ENCODE data around the gene ADAM33. TPM values are rescaled to one million over a fixed set of nuclear protein-coding genes. Genes with fewer than 3 reads are reported as not detected.

The ADAM33 gene
- total and polyA plus RNA-seq, 3 experiments from 2014 or later, result not detected

DNA sequence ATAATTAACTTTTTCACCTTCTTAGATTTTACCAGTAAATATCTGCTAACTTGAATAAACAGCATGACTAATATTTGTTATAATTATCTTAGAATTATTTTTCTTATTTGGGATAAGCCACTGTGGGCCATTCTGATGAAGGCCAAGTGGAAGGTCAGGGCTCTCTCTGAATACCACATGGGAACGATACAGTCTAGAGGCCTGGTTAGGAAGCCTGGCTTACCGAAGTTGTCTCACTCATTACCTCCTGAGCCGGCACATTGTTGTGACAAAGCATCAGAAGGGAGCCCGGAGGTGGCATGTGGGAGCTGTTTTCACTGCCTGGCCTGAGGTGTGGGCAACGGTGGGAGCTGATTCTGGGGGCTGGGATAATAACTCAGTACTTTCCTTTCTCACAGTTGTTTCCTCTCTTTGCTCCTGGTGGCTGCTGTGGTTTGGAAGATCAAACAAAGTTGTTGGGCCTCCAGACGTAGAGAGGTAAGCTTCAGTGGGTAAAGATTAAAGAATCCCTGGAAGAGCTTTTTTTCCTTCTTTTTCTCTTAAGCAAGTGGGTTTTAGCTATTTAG lies 47.8 kb downstream of the ADAM33 start:
- CTCF ChIA-PET, result no interaction called here
- no peaks in the 10 kb centered on the region for H3K27me3 Mint-ChIP-seq
- no peaks in the 10 kb centered on the region for H3K4me1 Mint-ChIP-seq
- no peak overlapping the region for H3K4me3 Mint-ChIP-seq
- Histone ChIP-seq H3K4me1 (ENCODE audit: insufficient read depth, low read length) (no peaks in the 10 kb centered on the region), H3K27me3 (ENCODE audit: insufficient read depth, low read length, poor library complexity, severe bottlenecking) (no peaks in the 10 kb centered on the region), H3K9me3 (ENCODE audit: low read length) (no peaks in the 10 kb centered on the region), H3K36me3 (ENCODE audit: insufficient read depth, low read length) (peaks cover 5% of the 10 kb centered on the region), H3K4me3 (ENCODE audit: low read length) (no peak overlapping the region), H3K27ac (ENCODE audit: low read depth, low read length) (no peak overlapping the region)
- POLR2A ChIA-PET, result no interaction called here
- DNase-seq, result no peak
- no peak overlapping the region for H3K27ac Mint-ChIP-seq
- peaks cover 14 to 41% (median 18%) of the 10 kb centered on the region in 3 donors for H3K36me3 Mint-ChIP-seq
- H3K9me3 Mint-ChIP-seq, result no peaks in the 10 kb centered on the region

DNA sequence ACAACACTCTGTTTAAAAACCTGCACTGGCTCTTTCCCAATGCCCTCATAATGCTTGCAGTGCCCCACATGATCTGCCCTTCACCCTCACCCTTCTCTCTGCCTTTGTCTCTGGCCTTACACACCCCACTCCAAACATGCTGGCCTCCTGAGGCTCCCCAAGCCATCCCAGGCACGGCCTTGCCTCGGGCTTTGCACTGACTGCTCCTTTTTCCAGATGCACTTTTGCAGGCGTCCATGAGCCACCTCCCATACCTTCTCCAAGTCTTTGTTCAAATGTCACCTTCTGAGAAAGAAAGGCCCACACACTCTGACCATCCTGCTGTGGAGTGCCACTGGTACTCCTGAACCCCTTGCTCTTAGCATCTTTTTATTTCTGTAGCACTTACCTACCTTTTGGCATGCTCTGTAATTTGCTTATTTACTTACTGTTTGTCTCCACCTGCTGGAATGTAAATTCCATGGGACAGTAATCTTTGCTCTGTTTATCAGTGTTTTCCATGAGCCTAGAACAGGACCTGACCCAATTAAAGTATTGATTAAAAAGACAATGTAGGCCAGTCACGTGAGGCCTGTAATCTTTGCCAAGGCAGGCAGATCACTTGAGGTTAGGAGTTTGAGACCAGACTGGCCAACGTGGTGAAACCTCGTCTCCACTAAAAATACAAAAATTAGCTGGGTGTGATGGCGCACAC lies 49.4 kb downstream of the ADAM33 start:
- Mint-ChIP-seq H3K9me3 (no peaks in the 10 kb centered on the region), H3K36me3 (peaks cover 16 to 41% (median 17%) of the 10 kb centered on the region in 3 donors), H3K4me1 (no peaks in the 10 kb centered on the region), H3K27ac (no peak overlapping the region), H3K27me3 (no peaks in the 10 kb centered on the region), H3K4me3 (no peak overlapping the region)
- ChIA-PET CTCF (no interaction called here), POLR2A (no interaction called here)
- Histone ChIP-seq H3K27me3 (ENCODE audit: insufficient read depth, low read length, poor library complexity, severe bottlenecking) (no peaks in the 10 kb centered on the region), H3K4me3 (ENCODE audit: low read length) (no peak overlapping the region), H3K9me3 (ENCODE audit: low read length) (no peaks in the 10 kb centered on the region), H3K27ac (ENCODE audit: low read depth, low read length) (no peak overlapping the region), H3K4me1 (ENCODE audit: insufficient read depth, low read length) (no peaks in the 10 kb centered on the region), H3K36me3 (ENCODE audit: insufficient read depth, low read length) (peaks cover 5% of the 10 kb centered on the region)
- DNase-seq, result no peak

DNA sequence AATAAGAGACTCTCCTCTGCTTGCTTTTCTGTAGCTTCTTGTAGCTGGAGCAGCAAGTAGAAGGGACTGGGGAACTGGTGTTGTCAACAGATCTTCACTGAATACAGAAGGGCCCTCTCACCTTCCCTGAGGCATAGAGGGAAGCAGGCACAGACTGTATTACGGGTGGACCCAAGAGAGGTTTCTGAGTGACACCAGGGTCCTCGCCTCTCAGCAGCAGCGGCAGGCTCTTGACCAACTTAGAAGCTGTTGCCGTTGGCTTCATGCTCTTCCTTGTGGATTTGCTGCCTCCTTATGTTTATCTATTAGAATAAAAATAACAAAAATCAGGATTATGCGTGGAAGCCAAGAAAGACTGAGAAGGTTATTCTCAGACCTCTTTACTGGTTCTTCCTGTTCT lies 50.3 kb downstream of the ADAM33 start:
- CTCF ChIA-PET, result no interaction called here
- Histone ChIP-seq H3K36me3 (ENCODE audit: insufficient read depth, low read length) (peaks cover 5% of the 10 kb centered on the region), H3K9me3 (ENCODE audit: low read length) (no peaks in the 10 kb centered on the region), H3K27ac (ENCODE audit: low read depth, low read length) (no peak overlapping the region), H3K4me1 (ENCODE audit: insufficient read depth, low read length) (no peaks in the 10 kb centered on the region), H3K27me3 (ENCODE audit: insufficient read depth, low read length, poor library complexity, severe bottlenecking) (no peaks in the 10 kb centered on the region), H3K4me3 (ENCODE audit: low read length) (no peak overlapping the region)
- POLR2A ChIA-PET, result no interaction called here
- Mint-ChIP-seq H3K27me3 (no peaks in the 10 kb centered on the region), H3K9me3 (no peaks in the 10 kb centered on the region), H3K27ac (no peak overlapping the region), H3K4me3 (no peak overlapping the region), H3K36me3 (peaks cover 21 to 46% (median 22%) of the 10 kb centered on the region in 3 donors), H3K4me1 (no peaks in the 10 kb centered on the region)
- DNase-seq, result no peak

DNA sequence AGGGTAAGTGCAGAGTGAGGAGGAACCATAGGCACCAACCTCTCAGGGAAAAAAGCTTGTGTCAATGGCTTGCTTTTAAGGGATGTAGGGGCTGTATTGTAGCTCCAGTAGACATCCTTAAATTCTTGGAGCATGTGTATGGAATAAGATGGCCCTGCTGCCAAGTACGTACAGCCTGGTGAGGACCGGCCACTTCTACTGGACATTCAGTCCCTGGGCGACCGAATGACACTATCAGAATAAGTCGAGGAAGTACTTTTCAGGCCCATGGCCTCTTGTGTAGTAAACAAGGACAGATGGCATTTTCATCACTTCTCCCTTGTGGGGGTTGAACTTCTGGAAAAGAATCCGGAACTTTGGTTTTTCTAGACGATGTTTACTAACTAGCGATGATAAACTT lies 51.4 kb downstream of the ADAM33 start:
- ChIA-PET CTCF (no interaction called here), POLR2A (interaction anchor here (0.6 kb wide), 1 partner anchor 221 kb away, joined by 3 read pairs; no protein-coding TSS in a partner anchor)
- Histone ChIP-seq H3K27ac (ENCODE audit: low read depth, low read length) (no peak overlapping the region), H3K4me3 (ENCODE audit: low read length) (no peak overlapping the region), H3K4me1 (ENCODE audit: insufficient read depth, low read length) (no peaks in the 10 kb centered on the region), H3K27me3 (ENCODE audit: insufficient read depth, low read length, poor library complexity, severe bottlenecking) (no peaks in the 10 kb centered on the region), H3K9me3 (ENCODE audit: low read length) (no peaks in the 10 kb centered on the region), H3K36me3 (ENCODE audit: insufficient read depth, low read length) (peaks cover 5% of the 10 kb centered on the region)
- Mint-ChIP-seq H3K27ac (peak overlapping the region in 1 of 8 donors; percentile 8), H3K27me3 (no peaks in the 10 kb centered on the region), H3K9me3 (no peaks in the 10 kb centered on the region), H3K36me3 (peaks cover 21 to 47% (median 23%) of the 10 kb centered on the region in 3 donors), H3K4me1 (no peaks in the 10 kb centered on the region), H3K4me3 (no peak overlapping the region)
- no peak for DNase-seq

DNA sequence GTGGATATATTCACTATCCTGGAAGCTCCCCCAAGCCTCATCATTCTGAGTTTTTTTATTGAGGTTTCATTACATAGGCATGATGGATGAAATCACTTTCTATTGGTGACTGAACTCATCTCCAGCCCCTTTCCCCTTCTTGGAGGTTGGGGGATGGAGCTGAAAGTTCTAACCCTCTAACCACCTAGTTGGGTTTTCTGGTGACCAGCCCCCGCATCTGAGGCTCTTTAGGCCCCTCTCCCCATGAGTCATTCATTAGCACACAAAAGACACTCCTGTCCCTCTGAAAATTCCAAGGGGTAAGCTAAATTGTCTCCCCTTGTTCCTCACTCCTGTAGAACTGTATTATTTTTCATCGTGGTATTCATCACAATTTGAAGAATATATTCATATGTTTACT lies 51.9 kb downstream of the ADAM33 start:
- peaks cover 21 to 50% (median 26%) of the 10 kb centered on the region in 3 donors for H3K36me3 Mint-ChIP-seq
- no peaks in the 10 kb centered on the region for H3K27me3 Mint-ChIP-seq
- H3K4me1 ChIP-seq (ENCODE audit: insufficient read depth, low read length), result no peaks in the 10 kb centered on the region
- no peak overlapping the region for H3K4me3 Mint-ChIP-seq
- H3K4me1 Mint-ChIP-seq, result no peaks in the 10 kb centered on the region
- peaks cover 5% of the 10 kb centered on the region for H3K36me3 ChIP-seq (ENCODE audit: insufficient read depth, low read length)
- H3K9me3 ChIP-seq (ENCODE audit: low read length), result no peaks in the 10 kb centered on the region
- H3K9me3 Mint-ChIP-seq, result no peaks in the 10 kb centered on the region
- no peak for DNase-seq
- H3K27ac Mint-ChIP-seq, result no peak overlapping the region
- no peaks in the 10 kb centered on the region for H3K27me3 ChIP-seq (ENCODE audit: insufficient read depth, low read length, poor library complexity, severe bottlenecking)
- no peak overlapping the region for H3K27ac ChIP-seq (ENCODE audit: low read depth, low read length)
- H3K4me3 ChIP-seq (ENCODE audit: low read length), result no peak overlapping the region
- CTCF ChIA-PET, result no interaction called here
- POLR2A ChIA-PET, result no interaction called here

DNA sequence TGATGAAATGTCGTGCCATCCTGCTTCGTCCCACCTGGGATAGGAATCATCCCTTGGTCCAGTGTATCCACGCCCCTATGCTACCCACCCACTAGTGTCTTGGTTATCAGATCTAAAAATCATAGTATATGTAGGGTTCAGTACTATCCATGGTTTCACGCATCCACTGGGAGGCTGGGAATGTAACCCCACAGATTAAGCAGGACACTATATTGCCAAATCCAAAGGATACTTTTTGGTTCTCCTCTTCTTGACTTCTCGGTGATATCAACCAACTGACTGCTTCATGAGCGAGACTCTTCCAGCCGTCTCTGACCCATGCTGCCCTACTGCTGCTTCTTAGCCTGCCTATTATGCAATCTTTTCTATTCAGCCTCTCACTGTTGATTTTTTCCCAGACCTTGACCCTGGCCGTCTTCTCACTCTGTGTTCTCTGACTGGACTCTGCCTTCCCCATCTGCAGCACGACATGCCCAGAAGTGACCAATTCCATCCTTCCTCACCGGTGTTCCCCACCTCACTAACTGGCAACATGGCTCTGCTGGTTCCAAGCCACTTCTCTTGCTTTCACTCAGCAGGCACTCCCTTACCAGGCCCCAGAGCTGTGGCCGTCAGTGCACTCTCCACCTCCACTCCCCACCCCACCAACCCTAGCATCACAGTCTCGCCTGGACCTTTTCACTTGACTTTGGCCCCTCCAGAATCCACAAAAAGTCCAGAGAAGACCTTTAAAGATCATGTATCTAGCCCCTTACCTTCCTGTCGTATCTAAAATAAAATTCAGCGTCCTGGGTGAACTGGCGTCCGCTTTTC lies 53.1 kb downstream of the ADAM33 start:
- no peaks in the 10 kb centered on the region for H3K4me1 Mint-ChIP-seq
- Histone ChIP-seq H3K36me3 (ENCODE audit: insufficient read depth, low read length) (peaks cover 5% of the 10 kb centered on the region), H3K9me3 (ENCODE audit: low read length) (no peaks in the 10 kb centered on the region), H3K27me3 (ENCODE audit: insufficient read depth, low read length, poor library complexity, severe bottlenecking) (no peaks in the 10 kb centered on the region), H3K4me1 (ENCODE audit: insufficient read depth, low read length) (no peaks in the 10 kb centered on the region), H3K4me3 (ENCODE audit: low read length) (no peak overlapping the region), H3K27ac (ENCODE audit: low read depth, low read length) (no peak overlapping the region)
- H3K9me3 Mint-ChIP-seq, result no peaks in the 10 kb centered on the region
- ChIA-PET POLR2A (no interaction called here), CTCF (no interaction called here)
- no peak overlapping the region for H3K27ac Mint-ChIP-seq
- no peak for DNase-seq
- peaks cover 21 to 49% (median 25%) of the 10 kb centered on the region in 3 donors for H3K36me3 Mint-ChIP-seq
- no peak overlapping the region for H3K4me3 Mint-ChIP-seq
- H3K27me3 Mint-ChIP-seq, result no peaks in the 10 kb centered on the region

DNA sequence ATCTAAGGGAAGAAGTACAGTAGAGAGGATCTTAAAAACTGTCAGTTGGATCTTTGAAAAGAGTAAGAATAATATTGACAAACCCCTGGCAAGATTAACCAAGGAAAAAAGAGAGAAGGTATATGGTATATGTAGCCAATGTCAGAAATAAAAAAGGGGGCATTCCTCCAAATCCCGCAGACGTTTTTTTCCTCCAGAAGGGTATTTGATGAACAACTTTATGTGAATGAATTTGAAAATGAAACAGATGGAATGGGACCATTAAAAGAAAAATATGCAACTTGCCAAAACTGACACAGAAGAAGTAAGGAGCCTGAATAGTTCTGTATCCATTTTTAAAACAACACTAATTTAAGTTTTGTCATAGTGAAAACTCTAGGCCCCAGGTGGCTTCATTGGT lies 54.3 kb downstream of the ADAM33 start:
- H3K27ac Mint-ChIP-seq, result no peak overlapping the region
- H3K36me3 ChIP-seq (ENCODE audit: insufficient read depth, low read length), result no peaks in the 10 kb centered on the region
- no peaks in the 10 kb centered on the region for H3K9me3 ChIP-seq (ENCODE audit: low read length)
- DNase-seq, result no peak
- POLR2A ChIA-PET, result no interaction called here
- no peak overlapping the region for H3K4me3 Mint-ChIP-seq
- H3K36me3 Mint-ChIP-seq, result peaks cover 19 to 43% (median 25%) of the 10 kb centered on the region in 3 donors
- no peak overlapping the region for H3K27ac ChIP-seq (ENCODE audit: low read depth, low read length)
- H3K4me3 ChIP-seq (ENCODE audit: low read length), result no peak overlapping the region
- H3K27me3 ChIP-seq (ENCODE audit: insufficient read depth, low read length, poor library complexity, severe bottlenecking), result no peaks in the 10 kb centered on the region
- CTCF ChIA-PET, result no interaction called here
- H3K27me3 Mint-ChIP-seq, result no peaks in the 10 kb centered on the region
- no peaks in the 10 kb centered on the region for H3K9me3 Mint-ChIP-seq
- no peaks in the 10 kb centered on the region for H3K4me1 ChIP-seq (ENCODE audit: insufficient read depth, low read length)
- no peaks in the 10 kb centered on the region for H3K4me1 Mint-ChIP-seq

DNA sequence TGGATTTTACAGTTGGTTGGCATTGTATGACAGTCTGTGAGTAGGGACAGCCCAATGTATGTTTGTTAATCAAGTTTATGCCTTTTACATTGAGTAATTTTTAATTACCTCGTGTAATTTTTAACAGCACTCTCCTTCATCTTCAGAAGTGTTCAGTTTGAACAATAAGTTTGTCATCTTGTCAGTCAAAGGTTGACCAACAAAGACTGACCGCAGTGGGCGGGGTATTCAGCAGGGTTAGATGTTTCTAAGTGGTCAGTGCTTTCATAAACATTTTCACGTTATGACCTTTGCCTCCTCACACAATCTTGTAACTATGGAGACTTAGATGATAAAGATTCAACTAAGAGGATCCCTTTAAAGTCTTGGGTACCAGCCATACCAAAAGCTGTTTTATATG lies 59.4 kb downstream of the ADAM33 start:
- CTCF ChIA-PET, result no interaction called here
- Mint-ChIP-seq H3K27ac (no peak overlapping the region), H3K9me3 (no peaks in the 10 kb centered on the region), H3K36me3 (peaks cover 5 to 30% (median 17%) of the 10 kb centered on the region in 3 donors), H3K27me3 (no peaks in the 10 kb centered on the region), H3K4me1 (no peaks in the 10 kb centered on the region), H3K4me3 (no peak overlapping the region)
- H3K9me3 ChIP-seq (ENCODE audit: low read length), result no peaks in the 10 kb centered on the region
- POLR2A ChIA-PET, result no interaction called here
- no peak overlapping the region for H3K27ac ChIP-seq (ENCODE audit: low read depth, low read length)
- H3K4me3 ChIP-seq (ENCODE audit: low read length), result no peak overlapping the region
- H3K27me3 ChIP-seq (ENCODE audit: insufficient read depth, low read length, poor library complexity, severe bottlenecking), result no peaks in the 10 kb centered on the region
- no peaks in the 10 kb centered on the region for H3K36me3 ChIP-seq (ENCODE audit: insufficient read depth, low read length)
- H3K4me1 ChIP-seq (ENCODE audit: insufficient read depth, low read length), result no peaks in the 10 kb centered on the region
- DNase-seq, result no peak
